GM13977 (cell line): Measurements from ENCODE around the gene SPZ1.

Experiments
- DNase-seq: peaks from one replicate; pipeline ENCODE4 v3.0.0; 2012; ENCODE audit warnings: low spot score
- CTCF ChIP-seq: IDR thresholded peaks from 2 replicates; pipeline ENCODE4 v1.5.1; 2012; ENCODE audit warnings: mild to moderate bottlenecking, control low read depth; ENCODE audit not compliant: insufficient read depth; ENCODE audit errors: extremely low read depth, missing control alignments
- in situ Hi-C: fragments of 300-500 bp; cut with MboI; formaldehyde crosslinking; loops from one replicate; pipeline ENCODE4 v1.12.0; 2022; ENCODE audit warnings: low sequenced_read_pairs, low pct_unique_long_range_greater_than_20kb, mixed read lengths, inconsistent platforms; ENCODE audit not compliant: unreplicated experiment

The SPZ1 gene

GRCh38 chr5:80369521-80369920 lies 49.7 kb downstream of the SPZ1 start:
- no peak for DNase-seq
- in situ Hi-C loops: no loop called here
- TF ChIP-seq CTCF: no peak

GRCh38 chr5:80370390-80370789 lies 50.6 kb downstream of the SPZ1 start:
- in situ Hi-C loops: no loop called here
- no peak for TF ChIP-seq CTCF
- DNase-seq: no peak
